K562 (cell line): Measurements from ENCODE around the gene PI4KA. TPM values are rescaled to one million over a fixed set of nuclear protein-coding genes. Genes with fewer than 3 reads are reported as not detected.

Experiments used
- DPF2 ChIP-seq: fragments of 450-650 bp; IDR thresholded peaks from 2 replicates; pipeline ENCODE4 v1.6.1; 2016
- HDAC2 ChIP-seq: fragments of 450-650 bp; IDR thresholded peaks from 2 replicates; pipeline ENCODE4 v1.6.1; 2016; ENCODE audit warnings: mild to moderate bottlenecking
- HNRNPK ChIP-seq: fragments of 200-400 bp; formaldehyde crosslinking; IDR thresholded peaks from one replicate; pipeline ENCODE4 v1.6.1; 2018; ENCODE audit warnings: mild to moderate bottlenecking, low read depth, low read length; ENCODE audit not compliant: poor library complexity, severe bottlenecking
- KDM1A ChIP-seq, 2 experiments: fragments of 450-650 bp; IDR thresholded peaks; 2 replicates each; pipeline ENCODE4 v1.6.1; 2016; ENCODE audit warnings: mild to moderate bottlenecking in 2 of 2
- KHSRP ChIP-seq: fragments of 450-650 bp; IDR thresholded peaks from 2 replicates; pipeline ENCODE4 v1.6.1; 2017
- MEF2D ChIP-seq: conservative IDR thresholded peaks from 2 replicates; pipeline ENCODE4 v1.6.1; 2016; ENCODE audit warnings: low read depth, missing genetic modification characterization, missing compliant biosample characterization
- MTA3 ChIP-seq: fragments of 450-650 bp; formaldehyde crosslinking; IDR thresholded peaks from 2 replicates; pipeline ENCODE4 v1.6.1; 2017; ENCODE audit warnings: mild to moderate bottlenecking, borderline replicate concordance
- NFRKB ChIP-seq: fragments of 450-650 bp; IDR thresholded peaks from 2 replicates; pipeline ENCODE4 v1.6.1; 2016; ENCODE audit warnings: low read depth
- POLR2H ChIP-seq: IDR thresholded peaks from 2 replicates; pipeline ENCODE4 v1.6.1; 2016; ENCODE audit warnings: missing genetic modification characterization, low read depth, mild to moderate bottlenecking, control low read depth, missing compliant biosample characterization, moderate library complexity
- PPARD ChIP-seq: fragments of 250-450 bp; sonication (Bioruptor Pico); IDR thresholded peaks from 2 replicates; pipeline ENCODE4 v1.8.0; 2022; ENCODE audit warnings: inconsistent platforms, mild to moderate bottlenecking, moderate library complexity
- TBP ChIP-seq: optimal IDR thresholded peaks from 2 replicates; pipeline ENCODE3; 2011; ENCODE audit warnings: low read depth, low read length, improper control_type of control experiment
- TOE1 ChIP-seq, 2 experiments: fragments of 450-650 bp in 1 of 2; sonication (generic) in 1 of 2; formaldehyde crosslinking in 1 of 2; IDR thresholded peaks; 2 replicates each; pipeline versions ENCODE4 v1.7.1 to v1.8.0; 2016 to 2022; ENCODE audit warnings: borderline replicate concordance in 2 of 2, mild to moderate bottlenecking in 2 of 2, antibody characterized with exemption in 1 of 2, inconsistent platforms in 1 of 2, low read depth in 1 of 2, missing genetic modification reagents in 1 of 2, moderate library complexity in 1 of 2
- U2AF1 ChIP-seq: fragments of 200-400 bp; formaldehyde crosslinking; optimal IDR thresholded peaks from 2 replicates; pipeline ENCODE3; 2017; ENCODE audit warnings: mild to moderate bottlenecking, low read depth, low read length, moderate library complexity
- ZNF311 ChIP-seq: fragments of 250-450 bp; sonication (Bioruptor Pico); IDR thresholded peaks from 2 replicates; pipeline ENCODE4 v1.4.0; 2020; ENCODE audit warnings: mild to moderate bottlenecking, moderate library complexity
- ZNF707 ChIP-seq: fragments of 250-450 bp; sonication (Bioruptor Pico); conservative IDR thresholded peaks from 2 replicates; pipeline ENCODE4 v1.8.0; 2022; ENCODE audit warnings: inconsistent platforms, mild to moderate bottlenecking, moderate library complexity
- polyA plus RNA-seq, 8 experiments: library from polyadenylated mRNA; depleted of rRNA in 4 of 8; stranded (reverse) in 5 of 8; unstranded in 3 of 8; fragments of >200 nt; fragmentation: Nextera tagmentation in 2 of 8; fragmentation: Illumina TruSeq in 1 of 8; extraction: Ambion mirVana in 2 of 8; extraction: Trizol in 1 of 8; gene quantifications; 2 replicates each; pipeline versions ENCODE4 v1.2.1 to v1.2.3, GENCODE V29; 2011 to 2014; ENCODE audit warnings: inconsistent platforms in 1 of 8, missing spikeins in 1 of 8
- total RNA-seq, 7 experiments: library from RNA; depleted of rRNA in 6 of 7; stranded (reverse); fragments of >200 nt in 6 of 7; fragmentation: Illumina TruSeq in 2 of 7; extraction: Trizol in 2 of 7; gene quantifications; 2 replicates each; pipeline versions ENCODE4 v1.2.1 to v1.2.3, GENCODE V29; 2011 to 2021; ENCODE audit warnings: low replicate concordance in 1 of 7
- TF ChIP-seq, protein P1 (sequence below): fragments of 250-450 bp; sonication (Bioruptor Pico); IDR thresholded peaks from 2 replicates; pipeline ENCODE4 v1.8.0; 2021; ENCODE audit warnings: mild to moderate bottlenecking, moderate library complexity
- TF ChIP-seq, protein P2 (sequence below), 2 experiments: fragments of 150-350 bp in 1 of 2; IDR thresholded peaks; 2 replicates each; pipeline ENCODE4 v1.6.1; 2012 to 2016; ENCODE audit warnings: low read depth in 2 of 2, low read length in 2 of 2, mild to moderate bottlenecking in 1 of 2, moderate library complexity in 1 of 2
- TF ChIP-seq, protein P3 (sequence below): fragments of 450-650 bp; IDR thresholded peaks from 2 replicates; pipeline ENCODE4 v1.6.1; 2016
- TF ChIP-seq, protein P4 (sequence below), 2 experiments: fragments of 450-650 bp; IDR thresholded peaks; 2 replicates each; pipeline ENCODE4 v1.6.1; 2018; ENCODE audit warnings: mild to moderate bottlenecking in 2 of 2, low read depth in 1 of 2; ENCODE audit not compliant: partially characterized antibody in 2 of 2

PI4KA gene
- total and polyA plus RNA-seq, 9 of the 15 experiments (the other 6 are each of a cell fraction or from before 2014, with no cell fraction given) = 7.3 to 187 (median 84.7) TPM

DNA sequence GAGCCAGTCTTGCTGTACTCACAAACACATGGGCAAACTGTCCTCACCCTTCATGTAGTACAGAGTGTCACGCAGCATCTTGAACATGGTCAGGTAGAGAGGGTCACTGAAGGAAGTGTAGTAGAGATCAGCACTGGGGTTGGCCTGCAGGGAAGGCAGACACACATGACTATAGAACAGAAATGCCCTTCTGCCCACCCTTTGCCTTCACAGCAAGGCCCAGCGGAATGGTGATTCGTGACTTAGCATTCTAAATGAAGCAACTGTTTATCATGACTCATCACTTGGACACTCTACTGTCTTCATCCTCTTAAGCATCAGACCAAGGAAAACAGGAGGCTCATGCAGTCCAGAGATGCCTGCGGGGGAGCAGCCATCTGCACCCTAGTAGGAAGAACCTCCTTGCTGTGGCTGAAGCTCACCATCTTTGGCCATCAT is 51.3 kb downstream of the PI4KA start (continued):
- TF ChIP-seq PPARD (CRISPR knock-in tag) (no peak), ZNF707 (CRISPR knock-in tag) (no peak), KHSRP (no peak), KDM1A (IDR thresholded peaks at IDR 0.05) (peak; percentile 60 to 79; a peak in 2 of 4 replicates), POLR2H (tag) (no peak), TBP (no peak), HDAC2 (0 out of 2 replicates have a peak, but pooled peaks have one; percentile 84), TOE1 (IDR thresholded peaks at IDR 0.05; ENCODE audit: borderline replicate concordance) (no peak), TOE1 (CRISPR knock-in tag; IDR thresholded peaks at IDR 0.05; ENCODE audit: borderline replicate concordance, low read depth) (peak; percentile 94; the same call in 1 of the 2 replicates), HNRNPK (no peak), ZNF311 (no peak), NFRKB (no peak), MTA3 (0 out of 2 replicates have a peak, but pooled peaks have one; percentile 68), DPF2 (peak; percentile 85), U2AF1 (no peak), MEF2D (peak; percentile 80; the same call in 1 of the 2 replicates)
- TF ChIP-seq, protein P1, sequence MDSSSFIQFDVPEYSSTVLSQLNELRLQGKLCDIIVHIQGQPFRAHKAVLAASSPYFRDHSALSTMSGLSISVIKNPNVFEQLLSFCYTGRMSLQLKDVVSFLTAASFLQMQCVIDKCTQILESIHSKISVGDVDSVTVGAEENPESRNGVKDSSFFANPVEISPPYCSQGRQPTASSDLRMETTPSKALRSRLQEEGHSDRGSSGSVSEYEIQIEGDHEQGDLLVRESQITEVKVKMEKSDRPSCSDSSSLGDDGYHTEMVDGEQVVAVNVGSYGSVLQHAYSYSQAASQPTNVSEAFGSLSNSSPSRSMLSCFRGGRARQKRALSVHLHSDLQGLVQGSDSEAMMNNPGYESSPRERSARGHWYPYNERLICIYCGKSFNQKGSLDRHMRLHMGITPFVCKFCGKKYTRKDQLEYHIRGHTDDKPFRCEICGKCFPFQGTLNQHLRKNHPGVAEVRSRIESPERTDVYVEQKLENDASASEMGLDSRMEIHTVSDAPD = no peak
- TF ChIP-seq, protein P2, sequence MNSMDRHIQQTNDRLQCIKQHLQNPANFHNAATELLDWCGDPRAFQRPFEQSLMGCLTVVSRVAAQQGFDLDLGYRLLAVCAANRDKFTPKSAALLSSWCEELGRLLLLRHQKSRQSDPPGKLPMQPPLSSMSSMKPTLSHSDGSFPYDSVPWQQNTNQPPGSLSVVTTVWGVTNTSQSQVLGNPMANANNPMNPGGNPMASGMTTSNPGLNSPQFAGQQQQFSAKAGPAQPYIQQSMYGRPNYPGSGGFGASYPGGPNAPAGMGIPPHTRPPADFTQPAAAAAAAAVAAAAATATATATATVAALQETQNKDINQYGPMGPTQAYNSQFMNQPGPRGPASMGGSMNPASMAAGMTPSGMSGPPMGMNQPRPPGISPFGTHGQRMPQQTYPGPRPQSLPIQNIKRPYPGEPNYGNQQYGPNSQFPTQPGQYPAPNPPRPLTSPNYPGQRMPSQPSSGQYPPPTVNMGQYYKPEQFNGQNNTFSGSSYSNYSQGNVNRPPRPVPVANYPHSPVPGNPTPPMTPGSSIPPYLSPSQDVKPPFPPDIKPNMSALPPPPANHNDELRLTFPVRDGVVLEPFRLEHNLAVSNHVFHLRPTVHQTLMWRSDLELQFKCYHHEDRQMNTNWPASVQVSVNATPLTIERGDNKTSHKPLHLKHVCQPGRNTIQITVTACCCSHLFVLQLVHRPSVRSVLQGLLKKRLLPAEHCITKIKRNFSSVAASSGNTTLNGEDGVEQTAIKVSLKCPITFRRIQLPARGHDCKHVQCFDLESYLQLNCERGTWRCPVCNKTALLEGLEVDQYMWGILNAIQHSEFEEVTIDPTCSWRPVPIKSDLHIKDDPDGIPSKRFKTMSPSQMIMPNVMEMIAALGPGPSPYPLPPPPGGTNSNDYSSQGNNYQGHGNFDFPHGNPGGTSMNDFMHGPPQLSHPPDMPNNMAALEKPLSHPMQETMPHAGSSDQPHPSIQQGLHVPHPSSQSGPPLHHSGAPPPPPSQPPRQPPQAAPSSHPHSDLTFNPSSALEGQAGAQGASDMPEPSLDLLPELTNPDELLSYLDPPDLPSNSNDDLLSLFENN (IDR thresholded peaks at IDR 0.05; ENCODE audit: low read depth in 2 of 2, low read length in 2 of 2) = no peak
- TF ChIP-seq, protein P3, sequence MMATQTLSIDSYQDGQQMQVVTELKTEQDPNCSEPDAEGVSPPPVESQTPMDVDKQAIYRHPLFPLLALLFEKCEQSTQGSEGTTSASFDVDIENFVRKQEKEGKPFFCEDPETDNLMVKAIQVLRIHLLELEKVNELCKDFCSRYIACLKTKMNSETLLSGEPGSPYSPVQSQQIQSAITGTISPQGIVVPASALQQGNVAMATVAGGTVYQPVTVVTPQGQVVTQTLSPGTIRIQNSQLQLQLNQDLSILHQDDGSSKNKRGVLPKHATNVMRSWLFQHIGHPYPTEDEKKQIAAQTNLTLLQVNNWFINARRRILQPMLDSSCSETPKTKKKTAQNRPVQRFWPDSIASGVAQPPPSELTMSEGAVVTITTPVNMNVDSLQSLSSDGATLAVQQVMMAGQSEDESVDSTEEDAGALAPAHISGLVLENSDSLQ = peak; percentile 49; the same call in 1 of the 2 replicates
- TF ChIP-seq, protein P4, sequence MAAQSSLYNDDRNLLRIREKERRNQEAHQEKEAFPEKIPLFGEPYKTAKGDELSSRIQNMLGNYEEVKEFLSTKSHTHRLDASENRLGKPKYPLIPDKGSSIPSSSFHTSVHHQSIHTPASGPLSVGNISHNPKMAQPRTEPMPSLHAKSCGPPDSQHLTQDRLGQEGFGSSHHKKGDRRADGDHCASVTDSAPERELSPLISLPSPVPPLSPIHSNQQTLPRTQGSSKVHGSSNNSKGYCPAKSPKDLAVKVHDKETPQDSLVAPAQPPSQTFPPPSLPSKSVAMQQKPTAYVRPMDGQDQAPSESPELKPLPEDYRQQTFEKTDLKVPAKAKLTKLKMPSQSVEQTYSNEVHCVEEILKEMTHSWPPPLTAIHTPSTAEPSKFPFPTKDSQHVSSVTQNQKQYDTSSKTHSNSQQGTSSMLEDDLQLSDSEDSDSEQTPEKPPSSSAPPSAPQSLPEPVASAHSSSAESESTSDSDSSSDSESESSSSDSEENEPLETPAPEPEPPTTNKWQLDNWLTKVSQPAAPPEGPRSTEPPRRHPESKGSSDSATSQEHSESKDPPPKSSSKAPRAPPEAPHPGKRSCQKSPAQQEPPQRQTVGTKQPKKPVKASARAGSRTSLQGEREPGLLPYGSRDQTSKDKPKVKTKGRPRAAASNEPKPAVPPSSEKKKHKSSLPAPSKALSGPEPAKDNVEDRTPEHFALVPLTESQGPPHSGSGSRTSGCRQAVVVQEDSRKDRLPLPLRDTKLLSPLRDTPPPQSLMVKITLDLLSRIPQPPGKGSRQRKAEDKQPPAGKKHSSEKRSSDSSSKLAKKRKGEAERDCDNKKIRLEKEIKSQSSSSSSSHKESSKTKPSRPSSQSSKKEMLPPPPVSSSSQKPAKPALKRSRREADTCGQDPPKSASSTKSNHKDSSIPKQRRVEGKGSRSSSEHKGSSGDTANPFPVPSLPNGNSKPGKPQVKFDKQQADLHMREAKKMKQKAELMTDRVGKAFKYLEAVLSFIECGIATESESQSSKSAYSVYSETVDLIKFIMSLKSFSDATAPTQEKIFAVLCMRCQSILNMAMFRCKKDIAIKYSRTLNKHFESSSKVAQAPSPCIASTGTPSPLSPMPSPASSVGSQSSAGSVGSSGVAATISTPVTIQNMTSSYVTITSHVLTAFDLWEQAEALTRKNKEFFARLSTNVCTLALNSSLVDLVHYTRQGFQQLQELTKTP (IDR thresholded peaks at IDR 0.05; ENCODE audit: low read depth in 1 of 2, partially characterized antibody in 2 of 2) = no peak
